CD14-positive monocyte (primary cell): ENCODE measurements around the gene TSPYL2. TPM values are rescaled to one million over a fixed set of nuclear protein-coding genes. Genes with fewer than 3 reads are reported as not detected.

Source experiments
- DNase-seq, 3 donors: peaks; one replicate each; pipeline ENCODE4 v3.0.0-alpha.2; 2011 to 2022
- H2AFZ ChIP-seq: 2 replicates; pipeline ENCODE4 v1.6.0; 2012; ENCODE audit warnings: mild to moderate bottlenecking, low read depth, low read length, inconsistent platforms; ENCODE audit not compliant: insufficient read depth, poor library complexity, severe bottlenecking
- H3K27ac ChIP-seq, 2 donors: 1 replicate in 1 of 2; 2 replicates in 1 of 2; pipeline ENCODE4 v1.5.1; 2012 to 2013; ENCODE audit warnings: low read length in 2 of 2, control low read depth in 1 of 2, inconsistent platforms in 1 of 2, low read depth in 1 of 2, mild to moderate bottlenecking in 1 of 2
- H3K27me3 ChIP-seq, 2 donors: one replicate each; pipeline versions ENCODE4 v1.6.0 to v1.6.1; 2011 to 2013; ENCODE audit warnings: low read length in 2 of 2; ENCODE audit not compliant: control insufficient read depth in 2 of 2, insufficient read depth in 2 of 2
- H3K36me3 ChIP-seq, 2 donors: replicated peaks in 1 of 2; 1 replicate in 1 of 2; 2 replicates in 1 of 2; pipeline versions ENCODE4 v1.5.1 to v1.6.1; 2012 to 2013; ENCODE audit warnings: low read length in 2 of 2, control low read depth in 1 of 2, inconsistent platforms in 1 of 2, mild to moderate bottlenecking in 1 of 2; ENCODE audit not compliant: insufficient read depth in 2 of 2, control insufficient read depth in 1 of 2
- H3K4me1 ChIP-seq, 2 donors: 1 replicate in 1 of 2; 2 replicates in 1 of 2; pipeline versions ENCODE4 v1.5.1 to v1.6.1; 2012 to 2013; ENCODE audit warnings: low read length in 2 of 2, control low read depth in 1 of 2, inconsistent platforms in 1 of 2, mild to moderate bottlenecking in 1 of 2, moderate library complexity in 1 of 2; ENCODE audit not compliant: insufficient read depth in 2 of 2, control insufficient read depth in 1 of 2
- H3K4me2 ChIP-seq: replicated peaks from 2 replicates; pipeline ENCODE3; 2012; ENCODE audit warnings: low read length, moderate library complexity, mild to moderate bottlenecking; ENCODE audit not compliant: poor library complexity, severe bottlenecking; ENCODE audit errors: extremely low read depth
- H3K4me3 ChIP-seq, 3 experiments: fragments of 200-600 bp in 1 of 3; sonication (generic) in 1 of 3; replicated peaks in 1 of 3; 1 replicate in 2 of 3; 2 replicates in 1 of 3; pipeline ENCODE4 v1.5.1; 2011 to 2013; ENCODE audit warnings: low read length in 3 of 3, mild to moderate bottlenecking in 3 of 3, control low read depth in 2 of 3, low read depth in 2 of 3, inconsistent platforms in 1 of 3, moderate library complexity in 1 of 3
- H3K79me2 ChIP-seq: 2 replicates; pipeline ENCODE4 v1.6.0; 2012; ENCODE audit warnings: mild to moderate bottlenecking, control low read depth, inconsistent platforms, low read length, moderate library complexity; ENCODE audit not compliant: insufficient read depth
- H3K9ac ChIP-seq: 2 replicates; pipeline ENCODE4 v1.6.0; 2017; ENCODE audit warnings: low read length, mild to moderate bottlenecking; ENCODE audit not compliant: insufficient read depth, poor library complexity, severe bottlenecking
- H3K9me3 ChIP-seq, 2 donors: replicated peaks in 1 of 2; 1 replicate in 1 of 2; 2 replicates in 1 of 2; pipeline versions ENCODE4 v1.5.1 to v1.6.1; 2012 to 2013; ENCODE audit warnings: low read length in 2 of 2, control low read depth in 1 of 2; ENCODE audit not compliant: control insufficient read depth in 1 of 2, insufficient read depth in 1 of 2
- H4K20me1 ChIP-seq: 2 replicates; pipeline ENCODE4 v1.6.0; 2012; ENCODE audit warnings: mild to moderate bottlenecking, low read length, control low read depth, moderate library complexity; ENCODE audit not compliant: insufficient read depth
- H3K27ac Mint-ChIP-seq, 7 donors: one replicate each; pipeline ENCODE4 v1.8.0; 2020; ENCODE audit warnings: mild to moderate bottlenecking in 7 of 7, mixed read lengths in 7 of 7, moderate library complexity in 6 of 7, inconsistent platforms in 2 of 7
- H3K27me3 Mint-ChIP-seq, 3 donors: one replicate each; pipeline ENCODE4 v1.8.0; 2021 to 2022; ENCODE audit warnings: low read depth in 3 of 3, mild to moderate bottlenecking in 3 of 3, mixed read lengths in 3 of 3, moderate library complexity in 3 of 3, inconsistent platforms in 1 of 3
- H3K36me3 Mint-ChIP-seq, 2 donors: one replicate each; pipeline ENCODE4 v1.8.0; 2020; ENCODE audit warnings: mixed read lengths in 2 of 2, inconsistent platforms in 1 of 2, mild to moderate bottlenecking in 1 of 2
- H3K4me1 Mint-ChIP-seq: one replicate; pipeline ENCODE4 v1.8.0; 2020; ENCODE audit warnings: mild to moderate bottlenecking, mixed read lengths
- H3K4me3 Mint-ChIP-seq, 2 donors: one replicate each; pipeline ENCODE4 v1.8.0; 2020; ENCODE audit warnings: mild to moderate bottlenecking in 2 of 2, mixed read lengths in 2 of 2, moderate library complexity in 1 of 2
- H3K9me3 Mint-ChIP-seq, 7 donors: one replicate each; pipeline ENCODE4 v1.8.0; 2020 to 2022; ENCODE audit warnings: mixed read lengths in 7 of 7, mild to moderate bottlenecking in 6 of 7, moderate library complexity in 6 of 7, inconsistent platforms in 2 of 7
- CTCF ChIP-seq: fragments of 200-600 bp; IDR thresholded peaks from one replicate; pipeline ENCODE4 v1.8.0; 2022; ENCODE audit warnings: antibody characterized with exemption, mild to moderate bottlenecking
- WGBS: methylation state at CpG from one replicate; pipeline ENCODE4 v1.1.5; 2013; ENCODE audit warnings: missing lambda C conversion rate; ENCODE audit not compliant: insufficient coverage; 5-methylcytosine and 5-hydroxymethylcytosine counted together
- intact Hi-C, 2 donors: fragments of 100-400 bp; cut with micrococcal nuclease; formaldehyde crosslinking; loops; one replicate each; pipeline versions ENCODE4 v1.15.0 to v1.15.1; 2023
- polyA plus RNA-seq, 3 donors: library from polyadenylated mRNA; depleted of rRNA in 1 of 3; unstranded in 2 of 3; stranded (reverse) in 1 of 3; fragments of 300-500 nt in 2 of 3; fragments of >200 nt in 1 of 3; fragmentation: Illumina TruSeq in 2 of 3; gene quantifications; 1 replicate in 2 of 3; 2 replicates in 1 of 3; pipeline ENCODE4 v1.2.3, GENCODE V29; 2012 to 2021

TSPYL2 gene
- polyA plus RNA-seq, 3 donors = 0.33 to 29.4 (median 0.40) TPM

GRCh38 chrX:53065104-53065503, 17.1 kb upstream of the TSPYL2 start:
- Histone ChIP-seq H3K79me2 (no peaks in the 10 kb centered on the region), H4K20me1 (no peaks in the 10 kb centered on the region), H3K9ac (no peak overlapping the region), H2AFZ (no peak overlapping the region), H3K4me3 (no peak overlapping the region), H3K9me3 (no peaks in the 10 kb centered on the region), H3K4me2 (no peak overlapping the region), H3K36me3 (no peaks in the 10 kb centered on the region), H3K27me3 (peaks cover 0 to 3% of the 10 kb centered on the region in 2 donors), H3K4me1 (peaks cover 0 to 8% of the 10 kb centered on the region in 2 donors), H3K27ac (no peak overlapping the region)
- peaks cover 7% of the 10 kb centered on the region for H3K4me1 Mint-ChIP-seq
- no peaks in the 10 kb centered on the region for H3K36me3 Mint-ChIP-seq
- peaks cover 0 to 22% (median 1%) of the 10 kb centered on the region in 3 donors for H3K27me3 Mint-ChIP-seq
- WGBS = no CpG with 5 or more reads among the region's 1 CpG
- TF ChIP-seq CTCF = no peak
- no peaks in the 10 kb centered on the region for H3K9me3 Mint-ChIP-seq
- no peak overlapping the region for H3K27ac Mint-ChIP-seq
- no peak overlapping the region for H3K4me3 Mint-ChIP-seq
- no peak for DNase-seq
- intact Hi-C loops = no loop called here

GRCh38 chrX:53071064-53071463, 11.1 kb upstream of the TSPYL2 start:
- WGBS = 98% methylated on average over 7 of the region's 10 CpGs
- Mint-ChIP-seq H3K27ac (no peak overlapping the region), H3K4me3 (no peak overlapping the region), H3K4me1 (peaks cover 10% of the 10 kb centered on the region), H3K27me3 (peaks cover 2 to 17% (median 3%) of the 10 kb centered on the region in 3 donors), H3K36me3 (no peaks in the 10 kb centered on the region), H3K9me3 (peaks cover 0 to 2% (median 0%) of the 10 kb centered on the region in 7 donors)
- Histone ChIP-seq H3K27me3 (no peaks in the 10 kb centered on the region), H3K36me3 (no peaks in the 10 kb centered on the region), H2AFZ (no peak overlapping the region), H3K4me1 (peaks cover 10 to 13% of the 10 kb centered on the region in 2 donors), H3K4me3 (no peak overlapping the region), H3K9me3 (no peaks in the 10 kb centered on the region), H3K27ac (no peak overlapping the region), H3K4me2 (no peak overlapping the region), H3K79me2 (no peaks in the 10 kb centered on the region), H3K9ac (no peak overlapping the region), H4K20me1 (no peaks in the 10 kb centered on the region)
- no peak for DNase-seq
- intact Hi-C loops = no loop called here
- TF ChIP-seq CTCF = no peak
